NCI-H345 treated with DMSO at 0.1 percent for 48 hours (cell line): ENCODE data around the gene CD8B2.
"Not testable (repeated sequence)": the region's sequence is repeated elsewhere in the genome, so short reads cannot be mapped to it uniquely, and the experiment has no call there.

ENCODE experiments used
- DNase-seq: peaks from one replicate; lab custom pipeline; 2025; ENCODE audit not compliant: unreplicated experiment; lab: John Stamatoyannopoulos, UW

Gene CD8B2

DNA sequence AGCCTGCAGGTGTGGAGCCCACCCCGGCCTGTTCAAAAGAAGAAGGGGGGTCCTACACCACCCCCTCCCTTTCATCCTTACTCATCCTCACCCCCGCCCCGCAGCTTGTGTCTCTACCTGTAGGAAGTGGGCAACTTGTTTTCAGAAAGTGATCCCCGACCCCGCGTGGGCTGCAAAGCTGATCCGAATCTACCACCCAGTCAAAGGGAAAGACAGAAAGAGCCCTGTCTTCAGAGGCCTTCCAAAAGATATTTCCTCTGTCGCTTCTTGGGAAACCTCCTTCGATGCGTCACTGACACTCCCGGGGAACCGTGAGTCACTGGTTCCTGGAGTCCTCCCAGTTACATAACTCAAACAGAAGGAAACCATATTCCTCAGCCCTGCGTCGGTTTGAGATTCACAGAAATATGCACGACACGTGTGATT is 24.3 kb downstream of the CD8B2 start:
- not testable (repeated sequence) for DNase-seq

GRCh38 chr2:106511934-106512333 is 24.8 kb downstream of the CD8B2 start:
- DNase-seq, result not testable (repeated sequence)

GRCh38 chr2:106513391-106513790 is 26.2 kb downstream of the CD8B2 start:
- DNase-seq, result not testable (repeated sequence)

DNA sequence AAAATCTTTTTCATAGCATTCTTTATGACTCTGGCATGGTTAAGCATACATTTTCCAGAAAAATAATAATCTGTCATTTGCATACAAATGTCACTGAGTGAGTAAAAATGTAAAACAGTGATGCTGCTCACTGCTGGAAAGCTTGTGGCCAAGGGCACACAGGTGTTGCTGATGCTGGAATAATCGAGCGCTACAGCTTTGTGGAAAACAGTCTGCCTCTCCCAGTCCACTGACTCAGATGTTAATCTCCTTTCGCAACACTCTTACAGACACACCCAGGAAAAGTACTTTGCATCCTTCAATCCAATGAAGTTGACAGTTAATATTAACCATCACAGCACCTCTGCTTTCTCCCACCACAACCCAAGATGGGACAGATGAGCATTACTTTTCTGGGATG is 27.7 kb downstream of the CD8B2 start:
- not testable (repeated sequence) for DNase-seq

DNA sequence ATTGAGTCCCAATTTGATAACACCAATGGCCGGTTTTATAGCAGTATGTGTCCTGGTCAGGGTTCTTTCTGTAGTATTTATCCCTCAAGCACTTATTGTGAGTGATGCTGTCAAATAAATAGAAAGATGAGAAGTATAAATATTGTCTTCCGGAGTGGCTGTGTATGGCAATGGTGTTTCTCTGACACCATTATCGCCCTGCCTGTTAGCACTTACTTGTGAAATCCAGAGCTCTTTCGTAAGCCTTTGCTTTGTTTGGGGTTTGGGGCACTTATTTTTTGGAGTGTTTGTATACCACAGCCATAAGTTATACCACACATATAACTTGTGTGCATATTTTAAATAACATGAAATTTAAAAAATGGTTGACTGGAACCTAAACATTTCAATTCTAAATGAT is 29.3 kb downstream of the CD8B2 start:
- DNase-seq, result no peak

DNA sequence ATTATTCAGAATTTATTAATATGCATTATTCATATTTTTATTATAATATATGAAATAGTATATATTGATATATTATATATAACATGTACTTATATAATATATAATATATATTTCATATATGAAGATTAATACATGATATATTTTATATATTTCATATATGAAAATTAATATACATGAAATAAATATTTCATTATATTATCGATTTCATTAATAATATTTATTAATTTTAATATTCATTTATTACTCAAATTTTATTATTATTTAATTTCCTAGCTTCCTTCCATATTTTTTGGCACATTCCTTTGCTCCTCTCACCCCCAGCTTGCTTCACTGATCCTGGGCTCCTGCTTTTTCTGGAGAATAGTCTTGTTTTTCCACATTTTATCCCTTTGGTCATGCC is 29.7 kb downstream of the CD8B2 start:
- DNase-seq, result no peak

- no peak for DNase-seq
Observed at GRCh38 chr2:106517329-106517728, 30.2 kb downstream of the CD8B2 start.

- no peak for DNase-seq
Observed at GRCh38 chr2:106519767-106520166, 32.6 kb downstream of the CD8B2 start.

- no peak for DNase-seq
Observed at GRCh38 chr2:106521016-106521415, 33.9 kb downstream of the CD8B2 start.

- DNase-seq, result no peak
Observed at GRCh38 chr2:106523976-106524665, 37.0 kb downstream of the CD8B2 start.

GRCh38 chr2:106530866-106531265 is 43.7 kb downstream of the CD8B2 start:
- no peak for DNase-seq

GRCh38 chr2:106531676-106532214 is 44.6 kb downstream of the CD8B2 start:
- no peak for DNase-seq

DNA sequence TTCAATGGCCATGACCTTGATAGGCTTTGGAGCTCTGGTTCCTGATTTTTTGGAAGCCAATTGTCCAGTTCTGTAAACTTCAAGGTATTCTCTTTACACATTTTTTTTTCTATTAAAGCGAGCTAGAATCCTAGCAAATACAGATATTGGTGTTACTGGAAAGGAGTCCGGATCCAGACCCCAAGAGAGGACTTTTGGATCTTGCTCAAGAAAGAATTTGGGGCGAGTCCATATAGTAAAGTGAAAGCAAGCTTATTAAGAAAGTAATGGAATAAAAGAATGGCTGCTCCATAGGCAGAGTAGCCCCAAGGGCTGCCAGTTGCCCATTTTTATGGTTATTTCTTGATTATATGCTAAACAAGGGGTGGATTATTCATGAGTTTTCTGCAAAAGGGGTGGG is 45.1 kb downstream of the CD8B2 start:
- DNase-seq, result no peak

GRCh38 chr2:106534471-106534870 is 47.3 kb downstream of the CD8B2 start:
- no peak for DNase-seq

GRCh38 chr2:106536490-106536889 is 49.3 kb downstream of the CD8B2 start:
- DNase-seq, result peak; percentile 37

DNA sequence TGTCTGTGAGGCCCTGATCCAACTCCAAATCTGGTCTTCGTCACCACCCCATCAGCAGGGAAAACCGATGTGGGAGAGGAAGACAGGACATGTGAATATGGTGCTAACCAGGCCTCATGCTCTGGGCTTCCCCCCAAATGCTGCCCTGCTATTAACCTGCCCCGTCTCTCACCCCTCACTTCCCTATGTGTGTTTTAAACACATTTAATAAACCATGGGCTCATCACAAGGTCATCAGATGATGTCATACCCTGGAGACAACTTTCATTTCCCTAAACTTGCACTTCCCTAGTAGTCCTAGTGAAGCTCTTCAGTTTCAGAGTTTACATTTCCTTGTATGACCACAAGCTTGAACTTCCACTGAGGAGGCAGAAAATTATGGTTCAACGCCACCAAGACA is 49.9 kb downstream of the CD8B2 start:
- DNase-seq, result no peak

DNA sequence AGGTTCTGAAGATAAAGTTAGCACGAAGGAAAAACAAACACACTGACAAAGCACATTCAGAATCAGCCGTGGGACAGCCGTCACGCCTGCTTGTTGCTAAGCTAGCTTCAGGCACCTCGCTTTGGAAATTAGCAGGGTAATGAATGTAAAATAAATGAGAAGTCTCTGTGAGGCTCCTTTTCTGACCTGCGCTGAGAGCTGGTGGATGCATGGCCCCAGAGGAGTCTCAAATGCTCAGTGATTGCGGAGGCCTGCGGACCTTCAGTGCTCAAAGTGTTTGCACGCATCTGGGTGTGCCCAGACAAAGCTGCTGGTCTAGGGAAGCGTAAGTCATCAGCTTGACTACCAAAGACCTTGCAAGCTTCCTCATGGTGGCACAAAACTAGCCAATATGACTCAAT is 50.6 kb downstream of the CD8B2 start:
- no peak for DNase-seq

DNA sequence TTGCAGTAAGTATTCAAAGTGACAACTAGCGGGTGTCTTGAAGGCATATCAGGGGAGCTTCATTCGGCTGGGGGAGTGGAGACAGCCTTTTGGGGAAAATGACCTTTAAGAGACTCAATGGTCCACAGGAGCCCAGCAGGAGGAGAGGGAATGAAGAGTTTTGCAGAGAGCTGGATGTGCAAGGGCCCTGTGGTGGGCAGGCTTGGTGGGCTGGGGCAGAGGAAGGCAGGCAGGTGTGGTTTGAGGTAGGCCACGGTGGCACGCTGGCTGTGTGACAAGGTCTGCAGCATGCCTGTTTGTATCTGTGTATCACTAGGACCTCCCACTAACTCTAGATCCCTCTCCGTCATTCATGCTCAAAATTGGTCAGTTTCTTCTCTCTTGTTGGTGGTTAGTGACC is 53.7 kb downstream of the CD8B2 start:
- DNase-seq, result no peak

GRCh38 chr2:106541333-106541732 is 54.2 kb downstream of the CD8B2 start:
- no peak for DNase-seq

- DNase-seq, result peak; percentile 82
Observed at GRCh38 chr2:106542746-106543359, 55.7 kb downstream of the CD8B2 start.

GRCh38 chr2:106545007-106545406 is 57.8 kb downstream of the CD8B2 start:
- DNase-seq, result no peak

DNA sequence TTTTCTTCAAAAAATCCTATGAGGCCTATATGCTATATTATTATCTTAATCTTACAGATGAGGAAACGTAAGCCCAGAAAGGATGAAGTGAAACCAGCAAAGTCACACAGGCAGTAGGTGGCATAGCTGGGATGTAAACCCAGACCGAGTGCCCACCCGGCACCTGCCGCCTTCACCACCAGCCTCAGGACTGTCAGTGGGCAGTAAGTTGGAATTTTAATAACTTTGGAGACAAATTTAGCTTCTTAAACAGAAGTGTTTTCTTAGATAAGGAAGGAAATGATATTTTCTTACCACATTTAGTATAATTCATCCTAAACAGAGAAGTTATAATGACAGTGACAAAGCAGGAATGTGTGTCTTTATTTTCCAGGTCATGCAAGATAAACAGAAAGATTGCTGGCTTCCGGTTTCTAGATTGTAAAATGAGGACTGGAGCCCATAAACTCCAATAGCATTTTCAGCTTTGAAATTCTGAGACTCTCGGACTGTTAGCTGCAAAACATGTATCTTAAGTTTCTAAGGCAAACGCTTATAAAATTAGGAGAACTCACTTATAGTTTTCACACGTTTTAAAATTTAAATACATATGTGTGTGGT is 59.3 kb downstream of the CD8B2 start:
- no peak for DNase-seq
